Measurements from ENCODE around the gene NOX5. TPM values are rescaled to one million over a fixed set of nuclear protein-coding genes. Genes with fewer than 3 reads are reported as not detected.
"Not testable (repeated sequence)": the region's sequence is repeated elsewhere in the genome, so short reads cannot be mapped to it uniquely, and the experiment has no call there.

Gene NOX5
- total and polyA plus RNA-seq, 9 donors = 0.07 to 0.56 (median 0.28) TPM

DNA sequence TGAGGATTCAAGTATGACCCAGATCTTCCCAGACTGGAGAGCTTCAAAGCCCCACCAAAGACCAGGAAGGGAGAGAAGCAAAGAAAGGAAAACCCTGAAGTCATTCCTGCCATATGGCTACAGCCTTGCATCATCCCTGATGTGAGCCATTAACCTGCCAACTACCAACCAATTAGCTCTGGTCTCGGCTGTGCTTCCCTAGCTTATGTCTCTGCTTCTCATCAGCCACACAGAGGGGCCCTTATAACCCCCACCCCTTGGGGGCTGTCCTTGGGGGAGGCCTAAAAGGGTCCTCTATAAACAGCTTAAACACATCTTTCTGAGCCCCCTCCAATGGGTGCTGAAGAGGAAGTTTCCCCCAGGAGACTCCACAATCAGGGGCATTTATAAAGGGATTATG, 52.8 kb downstream of the NOX5 start:
- no CpG with 5 or more reads among the region's 1 CpG for WGBS (ENCODE audit: insufficient coverage)
- peaks cover 5% of the 10 kb centered on the region for H3K9me3 ChIP-seq (replicated peaks; ENCODE audit: control insufficient read depth, low read depth, low read length)
- H3K36me3 ChIP-seq (ENCODE audit: control insufficient read depth, insufficient read depth, low read length) = no peaks in the 10 kb centered on the region
- peaks cover 2% of the 10 kb centered on the region for H3K4me1 ChIP-seq (ENCODE audit: control insufficient read depth, insufficient read depth, low read length)
- H3K27ac ChIP-seq (ENCODE audit: low read length) = no peak overlapping the region
- H3K4me3 ChIP-seq (ENCODE audit: low read length) = no peak overlapping the region
- no peaks in the 10 kb centered on the region for H3K27me3 ChIP-seq (ENCODE audit: control insufficient read depth, insufficient read depth, low read length)
- no peak for DNase-seq

DNA sequence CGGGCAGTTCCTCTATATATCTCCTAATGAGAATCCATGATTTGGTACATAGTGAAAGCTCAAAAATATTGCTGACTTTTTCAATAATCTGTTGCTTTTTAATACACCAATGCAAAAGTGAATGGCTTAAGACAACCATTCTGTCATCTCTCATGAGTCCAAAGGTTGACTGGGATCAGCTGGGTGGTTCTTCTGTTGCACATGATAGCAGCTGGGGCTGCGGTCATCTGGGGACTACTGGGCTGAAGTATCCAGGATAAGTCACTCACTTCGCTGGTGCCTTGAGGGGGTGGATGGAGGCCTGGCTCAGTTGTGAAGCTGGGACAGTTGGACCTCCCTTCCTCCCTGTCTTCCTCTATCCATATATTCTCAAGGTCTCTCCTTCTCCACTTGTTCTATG, 53.7 kb downstream of the NOX5 start:
- DNase-seq = no peak
- Histone ChIP-seq H3K27ac (ENCODE audit: low read length) (no peak overlapping the region), H3K4me3 (ENCODE audit: low read length) (no peak overlapping the region), H3K36me3 (ENCODE audit: control insufficient read depth, insufficient read depth, low read length) (no peaks in the 10 kb centered on the region), H3K27me3 (ENCODE audit: control insufficient read depth, insufficient read depth, low read length) (peaks cover 2% of the 10 kb centered on the region), H3K9me3 (replicated peaks; ENCODE audit: control insufficient read depth, low read depth, low read length) (peaks cover 5% of the 10 kb centered on the region), H3K4me1 (ENCODE audit: control insufficient read depth, insufficient read depth, low read length) (peaks cover 2% of the 10 kb centered on the region)
- no CpG with 5 or more reads among the region's 3 CpGs for WGBS (ENCODE audit: insufficient coverage)

DNA sequence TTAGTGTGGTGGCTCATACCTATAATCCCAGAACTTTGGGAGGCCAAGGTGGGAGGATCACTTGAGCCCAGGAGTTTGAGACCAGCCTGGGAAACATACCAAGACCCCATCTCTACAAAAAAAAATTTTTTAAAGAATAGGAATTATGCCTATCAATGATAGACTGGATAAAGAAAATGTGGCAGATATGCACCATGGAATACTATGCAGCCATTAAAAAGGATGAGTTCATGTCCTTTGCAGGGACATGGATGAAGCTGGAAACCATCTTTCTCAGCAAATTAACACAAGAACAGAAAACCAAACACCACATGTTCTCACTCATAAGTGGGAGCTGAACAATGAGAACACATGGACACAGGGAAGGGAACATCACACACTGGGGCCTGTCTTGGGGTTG, 54.8 kb downstream of the NOX5 start:
- not testable (repeated sequence) for H3K4me3 ChIP-seq (ENCODE audit: low read length); H3K36me3 ChIP-seq (ENCODE audit: control insufficient read depth, insufficient read depth, low read length); DNase-seq; H3K9me3 ChIP-seq (replicated peaks; ENCODE audit: control insufficient read depth, low read depth, low read length); H3K27ac ChIP-seq (ENCODE audit: low read length); H3K4me1 ChIP-seq (ENCODE audit: control insufficient read depth, insufficient read depth, low read length); H3K27me3 ChIP-seq (ENCODE audit: control insufficient read depth, insufficient read depth, low read length)

DNA sequence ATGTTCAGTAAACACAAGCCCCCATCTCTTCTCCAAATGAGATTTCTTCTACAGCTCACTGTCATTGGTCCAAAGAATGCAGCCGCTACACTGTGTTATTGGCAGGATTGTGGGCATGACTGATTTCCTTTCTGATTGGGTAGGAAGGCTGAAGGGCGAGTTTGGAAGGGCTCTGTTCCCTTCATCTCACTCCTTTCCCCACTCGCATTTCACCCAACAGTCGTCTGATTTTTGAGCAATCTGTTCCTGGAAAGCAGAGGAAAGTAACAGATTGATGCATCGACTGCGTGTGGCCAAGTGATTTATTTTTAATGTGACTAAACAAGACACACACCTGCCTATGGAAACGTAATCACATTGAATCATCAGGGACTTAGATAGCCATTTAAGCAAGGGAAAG, 55.5 kb downstream of the NOX5 start:
- WGBS (ENCODE audit: insufficient coverage) = no CpG with 5 or more reads among the region's 7 CpGs
- Histone ChIP-seq H3K9me3 (replicated peaks; ENCODE audit: control insufficient read depth, low read depth, low read length) (peaks cover 5% of the 10 kb centered on the region), H3K36me3 (ENCODE audit: control insufficient read depth, insufficient read depth, low read length) (no peaks in the 10 kb centered on the region), H3K27me3 (ENCODE audit: control insufficient read depth, insufficient read depth, low read length) (peaks cover 2% of the 10 kb centered on the region), H3K27ac (ENCODE audit: low read length) (no peak overlapping the region), H3K4me3 (ENCODE audit: low read length) (no peak overlapping the region), H3K4me1 (ENCODE audit: control insufficient read depth, insufficient read depth, low read length) (peaks cover 8% of the 10 kb centered on the region)
- DNase-seq = no peak

DNA sequence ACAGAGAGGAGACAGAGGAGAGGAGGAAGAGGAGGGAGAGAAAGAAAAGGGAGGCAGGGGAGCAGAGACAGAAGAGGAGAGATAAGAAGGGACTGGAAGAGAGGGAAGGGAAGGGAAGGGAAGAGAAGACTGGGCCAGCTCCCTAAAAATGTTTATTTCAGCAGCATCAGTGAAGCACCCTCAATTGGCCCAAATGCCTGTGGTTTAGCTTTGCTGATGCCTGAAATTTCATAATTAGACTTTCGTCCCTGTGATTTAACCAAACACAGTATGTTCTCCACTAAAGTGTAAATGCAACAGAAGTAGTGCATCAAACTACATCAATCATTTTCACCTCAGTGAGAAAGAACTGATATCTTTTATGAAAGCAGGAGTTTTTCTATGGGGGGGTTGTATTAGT, 55.9 kb downstream of the NOX5 start:
- Histone ChIP-seq H3K27ac (ENCODE audit: low read length) (no peak overlapping the region), H3K4me3 (ENCODE audit: low read length) (no peak overlapping the region), H3K4me1 (ENCODE audit: control insufficient read depth, insufficient read depth, low read length) (peaks cover 10% of the 10 kb centered on the region), H3K9me3 (replicated peaks; ENCODE audit: control insufficient read depth, low read depth, low read length) (peaks cover 5% of the 10 kb centered on the region), H3K27me3 (ENCODE audit: control insufficient read depth, insufficient read depth, low read length) (peaks cover 2% of the 10 kb centered on the region), H3K36me3 (ENCODE audit: control insufficient read depth, insufficient read depth, low read length) (no peaks in the 10 kb centered on the region)
- no CpG with 5 or more reads among the region's 1 CpG for WGBS (ENCODE audit: insufficient coverage)
- DNase-seq = no peak

DNA sequence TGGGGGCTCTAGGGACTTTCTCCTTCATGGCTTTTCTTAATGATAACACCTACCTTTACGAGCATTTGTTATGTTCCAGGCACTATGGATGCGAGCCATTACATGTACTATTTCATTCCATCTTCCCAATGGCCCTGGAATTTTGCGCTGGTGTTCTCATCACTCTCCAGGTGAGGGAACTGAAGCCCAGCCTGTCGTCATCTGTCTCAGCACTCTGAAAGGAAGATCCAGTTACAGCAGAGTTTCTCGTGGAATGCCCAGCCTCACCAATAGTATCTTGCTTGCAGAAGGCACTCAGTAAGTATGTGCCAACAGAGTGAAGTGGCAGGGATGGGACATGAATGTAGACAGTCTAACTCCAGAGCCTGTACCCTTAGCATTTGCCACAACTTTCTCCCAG, 56.8 kb downstream of the NOX5 start:
- 68% methylated on average over 4 of the region's 5 CpGs for WGBS (ENCODE audit: insufficient coverage)
- H3K27me3 ChIP-seq (ENCODE audit: control insufficient read depth, insufficient read depth, low read length) = peaks cover 2% of the 10 kb centered on the region
- peak; percentile 30 for DNase-seq
- no peak overlapping the region for H3K27ac ChIP-seq (ENCODE audit: low read length)
- H3K4me3 ChIP-seq (ENCODE audit: low read length) = no peak overlapping the region
- peaks cover 5% of the 10 kb centered on the region for H3K9me3 ChIP-seq (replicated peaks; ENCODE audit: control insufficient read depth, low read depth, low read length)
- peaks cover 10% of the 10 kb centered on the region for H3K4me1 ChIP-seq (ENCODE audit: control insufficient read depth, insufficient read depth, low read length)
- H3K36me3 ChIP-seq (ENCODE audit: control insufficient read depth, insufficient read depth, low read length) = no peaks in the 10 kb centered on the region

DNA sequence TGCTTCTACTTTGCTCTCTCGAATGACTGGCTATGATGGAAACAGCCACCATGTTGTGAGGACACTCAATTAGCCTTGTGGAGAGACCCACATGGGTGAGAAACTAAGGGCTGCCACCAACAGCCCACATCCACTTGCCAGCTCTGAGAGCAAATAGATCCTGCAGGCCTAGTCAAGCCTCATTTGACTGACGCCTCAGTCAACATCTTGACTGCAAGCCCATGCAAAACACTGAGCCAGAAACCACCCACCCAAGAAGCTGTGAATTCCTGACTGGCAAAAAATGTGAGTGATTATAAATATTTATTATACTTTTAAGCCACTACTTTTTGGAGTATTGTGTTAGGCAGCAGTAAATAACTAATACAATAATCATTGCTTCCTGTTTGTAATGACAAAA, 58.4 kb downstream of the NOX5 start:
- H3K9me3 ChIP-seq (replicated peaks; ENCODE audit: control insufficient read depth, low read depth, low read length) = peaks cover 5% of the 10 kb centered on the region
- WGBS (ENCODE audit: insufficient coverage) = 89% methylated on average over 1 of the region's 2 CpGs

DNA sequence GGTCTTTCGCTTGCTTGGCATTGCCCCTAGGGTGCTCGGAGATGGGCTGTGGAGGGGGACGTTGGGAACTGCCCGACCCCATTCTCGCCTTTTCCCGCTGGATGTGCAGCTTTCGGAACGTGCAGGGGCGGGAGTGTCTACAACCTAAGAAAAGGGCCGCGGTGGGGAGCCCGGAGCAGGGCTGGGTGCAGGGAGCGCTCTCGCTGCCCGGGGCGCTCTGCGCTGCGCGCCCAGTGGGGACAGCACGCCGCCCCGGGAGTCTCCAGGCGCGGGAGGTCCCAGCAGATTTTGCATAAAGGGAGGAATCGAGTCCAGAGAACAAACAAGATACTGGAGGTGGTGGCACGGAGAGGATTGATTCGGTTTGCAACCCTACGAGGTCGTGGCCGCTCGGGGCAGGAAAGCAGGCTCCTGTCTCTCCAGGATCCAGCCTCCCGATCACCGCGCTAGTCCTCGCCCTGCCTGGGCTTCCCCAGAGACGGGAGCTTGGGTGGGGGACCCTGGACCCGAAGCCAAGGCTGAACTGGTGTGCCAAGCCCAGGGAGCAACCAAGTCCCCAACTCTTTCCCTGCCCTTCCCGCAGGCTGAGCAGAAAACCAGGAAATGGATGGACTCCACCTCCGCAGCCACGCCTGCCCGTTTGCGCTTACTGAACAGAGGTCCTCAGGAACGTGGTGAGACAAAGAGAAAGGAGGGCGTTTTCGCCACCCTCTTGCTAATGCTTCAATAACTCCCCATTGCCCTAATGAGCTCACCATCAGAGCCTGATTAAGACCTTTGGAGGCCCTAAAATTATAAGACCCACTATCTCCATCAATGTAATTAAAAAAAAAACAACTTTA, 59.7 kb downstream of the NOX5 start:
- Histone ChIP-seq H3K27ac (ENCODE audit: low read length) (peak overlapping the region; percentile 76), H3K9me3 (replicated peaks; ENCODE audit: control insufficient read depth, low read depth, low read length) (peaks cover 2% of the 10 kb centered on the region), H3K27me3 (ENCODE audit: control insufficient read depth, insufficient read depth, low read length) (peaks cover 2% of the 10 kb centered on the region), H3K4me1 (ENCODE audit: control insufficient read depth, insufficient read depth, low read length) (peaks cover 13% of the 10 kb centered on the region), H3K36me3 (ENCODE audit: control insufficient read depth, insufficient read depth, low read length) (no peaks in the 10 kb centered on the region), H3K4me3 (ENCODE audit: low read length) (peak overlapping the region; percentile 75)
- DNase-seq = peak; percentile 86
- WGBS (ENCODE audit: insufficient coverage) = under 1% methylated on average over 37 of the region's 45 CpGs

More for the DNA sequence above, 58.4 kb downstream of the NOX5 start:
- Histone ChIP-seq H3K27me3 (ENCODE audit: control insufficient read depth, insufficient read depth, low read length) (peaks cover 2% of the 10 kb centered on the region), H3K4me3 (ENCODE audit: low read length) (no peak overlapping the region), H3K36me3 (ENCODE audit: control insufficient read depth, insufficient read depth, low read length) (no peaks in the 10 kb centered on the region), H3K27ac (ENCODE audit: low read length) (no peak overlapping the region), H3K4me1 (ENCODE audit: control insufficient read depth, insufficient read depth, low read length) (peaks cover 13% of the 10 kb centered on the region)
- DNase-seq = no peak

DNA sequence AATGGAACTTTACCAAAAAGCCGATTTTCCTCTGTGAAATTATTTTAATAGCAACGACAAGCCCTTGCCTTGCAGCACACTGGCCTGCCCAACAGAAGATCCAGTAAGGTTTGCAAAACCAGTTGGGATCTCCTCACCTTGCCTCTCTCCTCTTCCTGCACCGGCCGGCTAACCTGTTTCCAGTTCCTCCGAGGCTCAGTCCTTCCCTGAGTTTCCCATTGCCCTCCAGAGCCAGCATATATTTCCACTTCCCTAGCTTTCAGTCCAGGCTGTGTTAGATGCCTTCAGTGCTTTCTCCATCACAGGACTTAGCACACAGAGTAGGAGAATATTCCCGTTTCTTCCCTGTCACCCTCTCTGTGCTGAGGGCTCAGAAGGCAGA, 60.3 kb downstream of the NOX5 start:
- H3K4me3 ChIP-seq (ENCODE audit: low read length) = peak overlapping the region; percentile 75
- H3K27me3 ChIP-seq (ENCODE audit: control insufficient read depth, insufficient read depth, low read length) = peaks cover 2% of the 10 kb centered on the region
- peak overlapping the region; percentile 76 for H3K27ac ChIP-seq (ENCODE audit: low read length)
- H3K36me3 ChIP-seq (ENCODE audit: control insufficient read depth, insufficient read depth, low read length) = no peaks in the 10 kb centered on the region
- peaks cover 2% of the 10 kb centered on the region for H3K9me3 ChIP-seq (replicated peaks; ENCODE audit: control insufficient read depth, low read depth, low read length)
- H3K4me1 ChIP-seq (ENCODE audit: control insufficient read depth, insufficient read depth, low read length) = peaks cover 13% of the 10 kb centered on the region
- DNase-seq = peak; percentile 51
- 21% methylated on average over 6 of the region's 6 CpGs for WGBS (ENCODE audit: insufficient coverage)

DNA sequence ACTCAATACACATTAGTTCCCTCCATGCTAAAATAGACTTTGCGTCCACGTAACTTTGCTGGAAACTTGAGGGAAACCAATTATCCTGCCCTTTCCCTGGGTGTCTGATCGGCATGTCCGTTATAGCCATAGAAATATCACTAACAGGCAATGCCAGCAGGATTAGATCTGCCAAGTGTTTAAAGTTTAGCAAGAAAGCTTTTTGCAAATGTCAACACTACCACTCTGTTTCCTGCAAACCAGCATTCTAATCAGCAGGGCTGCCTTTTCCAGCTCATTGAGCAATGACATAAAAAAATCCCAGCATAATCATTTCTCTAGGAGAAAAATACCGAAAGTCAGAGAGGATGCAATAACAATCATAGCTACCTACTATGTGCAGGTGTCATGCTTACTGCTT, 60.9 kb downstream of the NOX5 start:
- Histone ChIP-seq H3K27me3 (ENCODE audit: control insufficient read depth, insufficient read depth, low read length) (peaks cover 2% of the 10 kb centered on the region), H3K9me3 (replicated peaks; ENCODE audit: control insufficient read depth, low read depth, low read length) (peaks cover 2% of the 10 kb centered on the region), H3K36me3 (ENCODE audit: control insufficient read depth, insufficient read depth, low read length) (no peaks in the 10 kb centered on the region), H3K27ac (ENCODE audit: low read length) (no peak overlapping the region), H3K4me3 (ENCODE audit: low read length) (no peak overlapping the region), H3K4me1 (ENCODE audit: control insufficient read depth, insufficient read depth, low read length) (peaks cover 14% of the 10 kb centered on the region)
- DNase-seq = no peak
- WGBS (ENCODE audit: insufficient coverage) = 100% methylated on average over 3 of the region's 5 CpGs

DNA sequence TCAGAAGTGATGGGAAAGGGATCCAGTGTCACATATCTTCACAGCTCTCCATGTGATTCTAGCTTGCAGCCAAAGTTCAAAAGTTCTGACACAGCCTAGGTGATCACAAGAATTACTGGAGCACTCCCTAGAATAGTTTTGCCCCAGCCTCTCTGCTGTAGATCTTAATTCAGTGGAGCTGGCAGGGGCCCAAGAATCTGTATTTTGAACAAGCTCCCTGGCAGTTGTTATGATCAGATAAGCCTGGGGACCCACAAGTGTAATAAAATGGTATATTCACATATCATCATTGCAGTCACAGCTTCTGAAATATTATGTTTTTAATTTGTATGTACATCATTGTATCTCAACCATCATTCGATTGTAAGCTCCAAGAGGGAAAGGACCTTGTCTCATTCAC, 62.3 kb downstream of the NOX5 start:
- WGBS (ENCODE audit: insufficient coverage) = no CpG with 5 or more reads among the region's 1 CpG
- H3K4me1 ChIP-seq (ENCODE audit: control insufficient read depth, insufficient read depth, low read length) = peaks cover 25% of the 10 kb centered on the region
- H3K27ac ChIP-seq (ENCODE audit: low read length) = no peak overlapping the region
- H3K9me3 ChIP-seq (replicated peaks; ENCODE audit: control insufficient read depth, low read depth, low read length) = no peaks in the 10 kb centered on the region
- no peak for DNase-seq
- H3K4me3 ChIP-seq (ENCODE audit: low read length) = no peak overlapping the region
- no peaks in the 10 kb centered on the region for H3K36me3 ChIP-seq (ENCODE audit: control insufficient read depth, insufficient read depth, low read length)
- H3K27me3 ChIP-seq (ENCODE audit: control insufficient read depth, insufficient read depth, low read length) = peaks cover 2% of the 10 kb centered on the region
